Measurements from ENCODE around the gene ATP10A. TPM values are rescaled to one million over a fixed set of nuclear protein-coding genes. Genes with fewer than 3 reads are reported as not detected.
"Not testable (repeated sequence)": the region's sequence is repeated elsewhere in the genome, so short reads cannot be mapped to it uniquely, and the experiment has no call there.

ATP10A gene
- total RNA-seq, 1 experiment from 2014 or later: 3.9 TPM

- Mint-ChIP-seq H3K4me1 (peaks cover 44 to 57% of the 10 kb centered on the region in 2 experiments), H3K36me3 (ENCODE audit: insufficient read depth in 1 of 3, low read depth in 3 of 3) (no peaks in the 10 kb centered on the region), H3K27ac (no peak overlapping the region), H3K27me3 (ENCODE audit: low read depth) (peaks cover 100% of the 10 kb centered on the region), H3K9me3 (peaks cover 3 to 8% of the 10 kb centered on the region in 2 experiments; a peak in 3 of 5 replicates), H3K4me3 (no peak overlapping the region)
- no peak overlapping the region for H3K9ac ChIP-seq (ENCODE audit: extremely low read depth, insufficient read length, low read length)
- H2AFZ ChIP-seq (ENCODE audit: low read length): no peak overlapping the region
- H4K91ac ChIP-seq (ENCODE audit: insufficient read length, low read depth, low read length): no peak overlapping the region
- H2BK20ac ChIP-seq (ENCODE audit: low read depth, low read length, poor library complexity, severe bottlenecking): no peak overlapping the region
- no peak overlapping the region for H3K23ac ChIP-seq (ENCODE audit: insufficient read length, low read depth, low read length)
- no peak overlapping the region for H2BK15ac ChIP-seq (ENCODE audit: low read depth, low read length)
- no peak overlapping the region for H3T11ph ChIP-seq (ENCODE audit: low read length)
- H2BK120ac ChIP-seq (ENCODE audit: low read depth, low read length, poor library complexity, severe bottlenecking): no peak overlapping the region
- peaks cover 67% of the 10 kb centered on the region for H3K27me3 ChIP-seq (ENCODE audit: insufficient read depth, low read length)
- H3K79me1 ChIP-seq (ENCODE audit: insufficient read depth, low read depth, low read length, poor library complexity, severe bottlenecking): no peaks in the 10 kb centered on the region
- H3K4me2 ChIP-seq (ENCODE audit: insufficient read depth, insufficient read length, low read length): no peak overlapping the region
- no peaks in the 10 kb centered on the region for H3K9me3 ChIP-seq (ENCODE audit: control insufficient read depth, low read depth, low read length)
- no CpG with 5 or more reads among the region's 3 CpGs for WGBS (ENCODE audit: extremely low coverage, insufficient read length, low lambda C conversion rate)
- DNase-seq: no peak
- no peak overlapping the region for H3K56ac ChIP-seq (ENCODE audit: insufficient read length, low read depth, low read length)
- no peaks in the 10 kb centered on the region for H4K20me1 ChIP-seq (ENCODE audit: control insufficient read depth, insufficient read depth, insufficient read length)
- no peaks in the 10 kb centered on the region for H3K79me2 ChIP-seq (ENCODE audit: insufficient read depth, low read length)
- no peak overlapping the region for H2BK12ac ChIP-seq (ENCODE audit: insufficient read length, low read depth, low read length)
- no peak for TF ChIP-seq CTCF (conservative IDR thresholded peaks at IDR 0.05)
- H4K8ac ChIP-seq (replicated peaks; ENCODE audit: insufficient read length, low read depth, low read length): no peak overlapping the region
- no peak overlapping the region for H4K5ac ChIP-seq (ENCODE audit: insufficient read length, low read depth, low read length)
- H3K23me2 ChIP-seq (ENCODE audit: insufficient read length, low read depth, low read length, poor library complexity, severe bottlenecking): no peaks in the 10 kb centered on the region
- no peak overlapping the region for H3K18ac ChIP-seq (ENCODE audit: insufficient read length, low read depth, low read length)
- H3K14ac ChIP-seq (ENCODE audit: insufficient read depth, low read length): no peak overlapping the region
- H3K27ac ChIP-seq (ENCODE audit: insufficient read length, low read depth, low read length): no peak overlapping the region
- no peak overlapping the region for H2BK5ac ChIP-seq (ENCODE audit: insufficient read length, low read length)
- H2AK5ac ChIP-seq (ENCODE audit: insufficient read length, low read length): no peak overlapping the region
- no peak overlapping the region for H3K4ac ChIP-seq (ENCODE audit: low read depth, low read length)
- no peaks in the 10 kb centered on the region; the same call in 1 of the 2 replicates for H3K4me1 ChIP-seq (ENCODE audit: insufficient read depth, low read length)
Observed at GRCh38 chr15:25641361-25641760, 221.8 kb downstream of the ATP10A start.

GRCh38 chr15:25640959-25641358 is 222.2 kb downstream of the ATP10A start:
- H3K4me1 ChIP-seq (ENCODE audit: insufficient read depth, low read length); H3K9ac ChIP-seq (ENCODE audit: extremely low read depth, insufficient read length, low read length); H3T11ph ChIP-seq (ENCODE audit: low read length); H3K23me2 ChIP-seq (ENCODE audit: insufficient read length, low read depth, low read length, poor library complexity, severe bottlenecking); H3K4ac ChIP-seq (ENCODE audit: low read depth, low read length); H3K4me2 ChIP-seq (ENCODE audit: insufficient read depth, insufficient read length, low read length); H2AFZ ChIP-seq (ENCODE audit: low read length); H3K79me2 ChIP-seq (ENCODE audit: insufficient read depth, low read length); H4K20me1 ChIP-seq (ENCODE audit: control insufficient read depth, insufficient read depth, insufficient read length); H3K27ac ChIP-seq (ENCODE audit: insufficient read length, low read depth, low read length); H3K9me3 ChIP-seq (ENCODE audit: control insufficient read depth, low read depth, low read length); H4K91ac ChIP-seq (ENCODE audit: insufficient read length, low read depth, low read length); H3K27ac Mint-ChIP-seq; H4K5ac ChIP-seq (ENCODE audit: insufficient read length, low read depth, low read length); H2BK12ac ChIP-seq (ENCODE audit: insufficient read length, low read depth, low read length); H3K36me3 Mint-ChIP-seq (ENCODE audit: insufficient read depth in 1 of 3, low read depth in 3 of 3); H3K79me1 ChIP-seq (ENCODE audit: insufficient read depth, low read depth, low read length, poor library complexity, severe bottlenecking); H2BK120ac ChIP-seq (ENCODE audit: low read depth, low read length, poor library complexity, severe bottlenecking); H3K14ac ChIP-seq (ENCODE audit: insufficient read depth, low read length); H3K9me3 Mint-ChIP-seq; H2BK15ac ChIP-seq (ENCODE audit: low read depth, low read length); H4K8ac ChIP-seq (replicated peaks; ENCODE audit: insufficient read length, low read depth, low read length); H3K56ac ChIP-seq (ENCODE audit: insufficient read length, low read depth, low read length); H2AK5ac ChIP-seq (ENCODE audit: insufficient read length, low read length); H2BK20ac ChIP-seq (ENCODE audit: low read depth, low read length, poor library complexity, severe bottlenecking); H2BK5ac ChIP-seq (ENCODE audit: insufficient read length, low read length); H3K23ac ChIP-seq (ENCODE audit: insufficient read length, low read depth, low read length); DNase-seq; H3K4me3 Mint-ChIP-seq; H3K18ac ChIP-seq (ENCODE audit: insufficient read length, low read depth, low read length): not testable (repeated sequence)
- H3K27me3 ChIP-seq (ENCODE audit: insufficient read depth, low read length): peaks cover 64% of the 10 kb centered on the region
- Mint-ChIP-seq H3K27me3 (ENCODE audit: low read depth) (peaks cover 100% of the 10 kb centered on the region), H3K4me1 (peaks cover 45 to 58% of the 10 kb centered on the region in 2 experiments)
- no CpG with 5 or more reads among the region's 4 CpGs for WGBS (ENCODE audit: extremely low coverage, insufficient read length, low lambda C conversion rate)
